Measurements from ENCODE around the gene C15orf40. TPM values are rescaled to one million over a fixed set of nuclear protein-coding genes. Genes with fewer than 3 reads are reported as not detected.
"Not testable (repeated sequence)": the region's sequence is repeated elsewhere in the genome, so short reads cannot be mapped to it uniquely, and the experiment has no call there.

The C15orf40 gene
- polyA plus RNA-seq (2013, experiment 1 of 2) = 20.8 TPM
- 18.4 TPM for polyA plus RNA-seq (2013, experiment 2 of 2)

DNA sequence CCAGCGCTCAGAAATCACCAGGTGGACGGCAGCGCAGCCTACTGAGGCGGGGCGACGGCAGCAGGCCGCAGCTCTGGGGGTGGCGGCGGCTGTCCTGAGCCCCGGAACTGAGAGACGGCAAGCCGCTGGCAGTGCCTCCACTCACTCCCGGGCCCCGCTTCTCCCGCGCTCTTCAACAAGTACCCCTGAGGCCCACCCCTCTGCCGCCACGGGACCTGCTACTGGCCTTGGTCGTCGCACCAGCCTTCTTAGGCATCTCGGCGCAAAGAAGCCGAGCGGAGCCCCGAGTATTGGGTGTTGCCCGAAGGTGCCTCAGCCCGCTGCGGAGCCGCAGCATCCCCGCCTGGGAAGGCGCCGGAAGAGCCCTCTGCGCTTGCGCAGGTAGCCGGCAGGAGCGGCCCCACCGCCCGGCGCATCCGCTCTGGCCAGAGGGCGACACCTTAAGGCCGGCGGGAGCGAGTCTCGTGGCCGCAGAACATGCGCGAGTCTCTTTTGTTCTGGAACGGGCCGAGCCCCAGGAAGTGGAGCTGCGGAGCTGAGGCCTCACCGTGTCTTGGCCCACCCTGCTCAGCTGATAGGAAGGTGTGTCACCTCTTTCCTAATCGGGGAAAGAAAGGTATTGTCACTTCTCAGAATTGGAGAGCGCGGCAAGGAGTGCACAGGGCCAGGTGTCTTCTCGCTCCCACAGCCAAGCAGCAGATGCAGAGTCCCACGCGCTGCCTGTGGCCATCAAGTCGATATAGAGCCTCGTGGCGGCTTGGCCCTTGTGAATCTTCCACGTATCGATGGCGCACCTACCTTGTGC is at the start of gene C15orf40:
TSS of gene C15orf40 (minus strand) at position 369 of the 805 bp plus-strand sequence. CDS start at position 337, 32 bp downstream.
- Histone ChIP-seq H3K27ac (ENCODE audit: low read depth, low read length, severe bottlenecking) (peak within 1 kb of the TSS; percentile 64), H3K9me3 (ENCODE audit: control insufficient read depth, low read length) (peaks cover 4% of the 10 kb centered on the region), H3K4me3 (ENCODE audit: extremely low read depth, insufficient read depth, low read length, poor library complexity, severe bottlenecking) (peak within 1 kb of the TSS; percentile 99), H3K4me1 (ENCODE audit: control insufficient read depth, insufficient read depth, low read length, poor library complexity, severe bottlenecking) (no peaks in the 10 kb centered on the region), H3K36me3 (ENCODE audit: control insufficient read depth, insufficient read depth, low read length) (peaks cover 40% of the 10 kb centered on the region)
- 12 to 14% methylated on average over 62 to 64 of the region's 64 CpGs for WGBS, 2 experiments (ENCODE audit: insufficient coverage in 2 of 2)

DNA sequence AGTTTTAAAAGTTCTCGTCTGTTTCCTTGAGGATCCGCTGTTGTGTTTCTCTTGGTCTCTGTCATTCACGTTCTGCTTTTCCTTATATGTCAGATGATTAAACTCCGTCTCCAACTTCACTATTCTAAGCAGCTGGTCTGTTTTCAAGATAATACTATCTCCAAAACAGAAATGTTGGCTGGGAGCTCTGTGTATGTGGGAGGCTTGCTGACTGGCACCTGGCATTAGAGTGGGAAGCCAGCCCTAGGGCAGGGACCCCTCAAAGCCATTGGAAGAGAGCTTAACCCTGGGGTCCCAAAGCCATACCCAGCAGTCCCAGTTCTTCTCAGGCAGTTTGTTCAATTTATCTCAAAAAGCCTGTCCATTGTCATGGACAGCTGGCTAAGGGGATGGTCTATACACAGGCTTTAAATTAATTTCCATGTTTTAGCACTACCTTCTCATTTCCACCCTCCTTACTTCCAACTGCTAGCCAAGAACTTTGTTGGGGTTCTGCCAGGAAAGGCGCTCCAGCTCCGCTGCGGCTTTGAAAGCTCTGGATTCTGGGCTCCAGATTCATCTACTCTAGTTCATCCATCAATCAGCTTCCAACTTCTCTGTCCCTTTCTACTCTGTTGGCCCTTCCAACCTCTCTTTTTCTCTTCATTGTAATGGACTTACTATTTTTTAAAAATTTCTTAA is 46.4 kb upstream of the C15orf40 start:
- 87 to 96% methylated on average over 6 to 7 of the region's 7 CpGs for WGBS, 2 experiments (ENCODE audit: insufficient coverage in 2 of 2)
- no peaks in the 10 kb centered on the region for H3K9me3 ChIP-seq (ENCODE audit: control insufficient read depth, low read length)
- no peak overlapping the region for H3K27ac ChIP-seq (ENCODE audit: low read depth, low read length, severe bottlenecking)
- peaks cover 7% of the 10 kb centered on the region for H3K4me1 ChIP-seq (ENCODE audit: control insufficient read depth, insufficient read depth, low read length, poor library complexity, severe bottlenecking)
- H3K36me3 ChIP-seq (ENCODE audit: control insufficient read depth, insufficient read depth, low read length) = peaks cover 68% of the 10 kb centered on the region
- H3K4me3 ChIP-seq (ENCODE audit: extremely low read depth, insufficient read depth, low read length, poor library complexity, severe bottlenecking) = no peak overlapping the region

DNA sequence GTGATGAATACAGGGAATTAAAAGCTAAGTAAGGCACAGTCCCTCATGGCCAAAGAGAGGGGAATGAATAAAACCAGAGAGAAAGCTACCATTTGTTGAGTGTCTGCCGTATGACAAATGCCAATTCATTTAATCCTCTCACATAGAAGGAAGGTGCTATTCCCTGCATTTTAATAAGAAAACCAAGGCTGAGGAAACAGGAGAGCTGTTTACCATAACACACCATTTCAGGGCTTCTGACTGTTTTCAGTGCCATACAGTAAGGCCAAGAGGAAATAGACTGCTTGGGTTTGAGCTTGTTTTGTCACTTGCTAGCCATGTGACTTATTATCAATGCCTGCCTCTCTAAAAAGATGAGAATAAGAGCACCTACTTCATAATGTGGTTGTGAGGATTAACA is 45.6 kb upstream of the C15orf40 start:
- Histone ChIP-seq H3K9me3 (ENCODE audit: control insufficient read depth, low read length) (no peaks in the 10 kb centered on the region), H3K27ac (ENCODE audit: low read depth, low read length, severe bottlenecking) (no peak overlapping the region), H3K4me3 (ENCODE audit: extremely low read depth, insufficient read depth, low read length, poor library complexity, severe bottlenecking) (no peak overlapping the region), H3K36me3 (ENCODE audit: control insufficient read depth, insufficient read depth, low read length) (peaks cover 63% of the 10 kb centered on the region), H3K4me1 (ENCODE audit: control insufficient read depth, insufficient read depth, low read length, poor library complexity, severe bottlenecking) (no peaks in the 10 kb centered on the region)
- no CpG with 5 or more reads among the region's 1 CpG for WGBS, 2 experiments (ENCODE audit: insufficient coverage in 2 of 2)

DNA sequence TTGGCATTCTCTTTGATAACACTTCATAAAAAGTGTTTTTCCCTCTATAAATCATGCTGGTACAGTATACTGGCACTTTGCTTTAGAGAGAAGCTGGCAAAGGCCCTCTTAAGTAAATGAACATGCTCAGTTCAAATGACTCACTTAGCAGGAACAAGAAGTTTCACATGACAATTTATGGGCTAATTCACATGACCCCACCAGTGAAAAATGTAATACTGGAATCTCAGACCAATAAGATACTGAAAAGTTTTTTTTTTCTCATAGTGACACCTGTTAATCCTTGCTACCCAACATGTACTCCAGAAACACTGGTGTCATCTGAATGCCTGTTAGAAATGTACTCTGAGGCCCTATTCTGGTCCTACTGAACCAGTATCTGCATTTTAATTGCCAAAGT is 41.7 kb upstream of the C15orf40 start:
- no peaks in the 10 kb centered on the region for H3K9me3 ChIP-seq (ENCODE audit: control insufficient read depth, low read length)
- H3K4me1 ChIP-seq (ENCODE audit: control insufficient read depth, insufficient read depth, low read length, poor library complexity, severe bottlenecking) = no peaks in the 10 kb centered on the region
- no peak overlapping the region for H3K4me3 ChIP-seq (ENCODE audit: extremely low read depth, insufficient read depth, low read length, poor library complexity, severe bottlenecking)
- H3K36me3 ChIP-seq (ENCODE audit: control insufficient read depth, insufficient read depth, low read length) = peaks cover 77% of the 10 kb centered on the region
- H3K27ac ChIP-seq (ENCODE audit: low read depth, low read length, severe bottlenecking) = no peak overlapping the region

DNA sequence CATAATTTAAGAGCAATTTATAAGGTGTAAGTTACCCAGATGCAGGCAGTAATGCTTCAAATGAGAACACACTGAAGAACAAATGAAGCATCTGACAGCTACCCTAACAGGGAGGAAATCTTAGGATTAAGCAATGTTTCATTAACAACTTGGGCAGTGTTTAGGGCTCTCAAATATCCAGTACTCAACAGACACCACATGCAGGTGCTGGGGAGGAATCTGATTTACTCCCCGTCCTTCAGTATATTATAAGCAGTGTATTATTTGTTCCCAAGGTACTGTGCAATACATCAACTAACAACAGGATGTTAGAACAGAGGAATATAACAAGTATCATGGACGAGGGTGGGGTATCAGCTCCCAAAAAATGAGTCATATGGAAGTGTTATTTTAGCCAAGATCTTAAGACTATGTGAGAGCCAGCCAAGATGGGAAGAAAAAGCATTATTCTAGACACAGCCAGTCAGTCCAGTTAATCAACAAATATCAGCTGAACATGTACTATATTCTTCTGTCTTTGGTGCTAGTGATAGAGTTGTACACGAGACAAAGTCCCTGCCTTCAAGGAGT is 35.2 kb upstream of the C15orf40 start:
- peaks cover 82% of the 10 kb centered on the region for H3K36me3 ChIP-seq (ENCODE audit: control insufficient read depth, insufficient read depth, low read length)
- WGBS, 2 experiments (ENCODE audit: insufficient coverage in 2 of 2) = 83 to 100% methylated on average over 1 of the region's 3 CpGs
- H3K27ac ChIP-seq (ENCODE audit: low read depth, low read length, severe bottlenecking) = no peak overlapping the region
- H3K4me3 ChIP-seq (ENCODE audit: extremely low read depth, insufficient read depth, low read length, poor library complexity, severe bottlenecking) = no peak overlapping the region
- H3K4me1 ChIP-seq (ENCODE audit: control insufficient read depth, insufficient read depth, low read length, poor library complexity, severe bottlenecking) = no peaks in the 10 kb centered on the region
- H3K9me3 ChIP-seq (ENCODE audit: control insufficient read depth, low read length) = no peaks in the 10 kb centered on the region

DNA sequence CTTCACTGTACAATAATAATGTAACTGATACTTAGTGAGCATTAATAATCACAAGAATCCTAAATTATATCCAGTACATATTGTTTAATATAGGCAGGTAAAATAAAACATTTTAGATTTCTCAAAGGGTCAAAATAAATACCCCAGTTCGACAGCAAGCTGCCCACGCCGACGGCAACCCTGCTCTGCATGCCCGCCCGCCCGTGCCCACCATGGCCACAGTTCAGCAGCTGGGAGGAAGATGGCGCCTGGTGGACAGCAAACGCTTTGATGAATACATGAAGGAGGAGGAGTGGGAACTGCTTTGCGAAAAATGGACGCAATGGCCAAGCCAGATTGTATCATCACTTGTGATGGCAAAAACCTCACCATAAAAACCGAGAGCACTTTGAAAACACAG is 32.7 kb upstream of the C15orf40 start:
- Histone ChIP-seq H3K36me3 (ENCODE audit: control insufficient read depth, insufficient read depth, low read length) (peaks cover 90% of the 10 kb centered on the region), H3K4me3 (ENCODE audit: extremely low read depth, insufficient read depth, low read length, poor library complexity, severe bottlenecking) (no peak overlapping the region), H3K4me1 (ENCODE audit: control insufficient read depth, insufficient read depth, low read length, poor library complexity, severe bottlenecking) (no peaks in the 10 kb centered on the region), H3K9me3 (ENCODE audit: control insufficient read depth, low read length) (no peaks in the 10 kb centered on the region), H3K27ac (ENCODE audit: low read depth, low read length, severe bottlenecking) (no peak overlapping the region)
- WGBS, 2 experiments (ENCODE audit: insufficient coverage in 2 of 2) = 94 to 96% methylated on average over 10 of the region's 12 CpGs

DNA sequence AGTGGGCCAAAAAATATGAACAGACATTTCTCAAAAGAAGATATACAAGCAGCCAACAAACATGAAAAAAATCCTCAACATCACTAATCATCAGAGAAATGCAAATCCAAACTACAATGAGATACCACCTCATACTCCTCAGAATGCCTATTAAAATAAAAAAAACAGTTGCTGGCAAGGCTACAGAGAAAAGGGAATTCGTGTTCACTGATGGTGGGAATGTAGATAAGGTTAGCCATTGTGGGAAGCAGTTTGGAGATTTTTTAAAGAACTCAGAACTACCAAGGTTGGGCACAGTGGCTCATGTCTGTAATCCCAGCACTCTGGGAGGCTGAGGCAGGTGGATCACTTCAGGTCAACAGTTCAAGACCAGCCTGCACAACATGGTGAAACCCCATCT is 27.8 kb upstream of the C15orf40 start:
- Histone ChIP-seq H3K27ac (ENCODE audit: low read depth, low read length, severe bottlenecking) (no peak overlapping the region), H3K4me1 (ENCODE audit: control insufficient read depth, insufficient read depth, low read length, poor library complexity, severe bottlenecking) (no peaks in the 10 kb centered on the region), H3K9me3 (ENCODE audit: control insufficient read depth, low read length) (no peaks in the 10 kb centered on the region), H3K36me3 (ENCODE audit: control insufficient read depth, insufficient read depth, low read length) (peaks cover 68% of the 10 kb centered on the region), H3K4me3 (ENCODE audit: extremely low read depth, insufficient read depth, low read length, poor library complexity, severe bottlenecking) (no peak overlapping the region)
- WGBS, 2 experiments (ENCODE audit: insufficient coverage in 2 of 2) = 100% methylated on average over 1 of the region's 1 CpG

DNA sequence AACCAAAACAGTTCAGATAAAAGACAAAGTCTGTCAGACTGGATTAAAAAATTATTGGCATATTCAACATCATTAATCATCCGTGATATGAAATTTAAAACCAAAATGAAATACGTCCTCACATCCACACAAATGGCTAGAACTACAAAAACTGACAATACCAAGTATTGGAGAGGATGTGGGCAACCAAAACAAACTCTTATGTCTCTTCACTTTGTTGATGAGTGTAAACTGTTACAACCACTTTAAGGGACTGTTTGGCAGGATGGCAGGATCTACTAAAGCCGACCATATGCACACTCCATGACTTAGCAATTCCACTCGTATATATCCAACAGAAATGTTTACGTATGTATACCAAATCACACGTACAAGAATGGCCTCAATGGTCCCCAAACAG is 24.8 kb upstream of the C15orf40 start:
- no peaks in the 10 kb centered on the region for H3K4me1 ChIP-seq (ENCODE audit: control insufficient read depth, insufficient read depth, low read length, poor library complexity, severe bottlenecking)
- H3K36me3 ChIP-seq (ENCODE audit: control insufficient read depth, insufficient read depth, low read length) = peaks cover 69% of the 10 kb centered on the region
- WGBS, 2 experiments (ENCODE audit: insufficient coverage in 2 of 2) = 100% methylated on average over 2 of the region's 6 CpGs; no CpG with 5 or more reads in 1 of the 2 experiments

DNA sequence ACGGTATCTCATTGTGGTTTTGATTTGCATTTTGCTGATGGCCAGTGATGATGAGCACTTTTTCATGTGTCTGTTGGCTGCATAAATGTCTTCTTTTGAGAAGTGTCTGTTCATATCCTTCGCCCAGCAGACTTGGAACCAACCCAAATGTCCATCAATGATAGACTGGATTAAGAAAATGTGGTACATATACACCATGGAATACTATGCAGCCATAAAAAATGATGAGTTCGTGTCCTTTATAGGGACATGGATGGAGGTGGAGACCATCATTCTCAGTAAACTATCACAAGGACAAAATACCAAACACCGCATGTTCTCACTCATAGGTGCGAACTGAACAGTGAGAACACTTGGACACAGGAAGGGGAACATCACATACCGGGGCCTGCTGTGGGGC is 19.8 kb upstream of the C15orf40 start:
- H3K4me3 ChIP-seq (ENCODE audit: extremely low read depth, insufficient read depth, low read length, poor library complexity, severe bottlenecking); H3K9me3 ChIP-seq (ENCODE audit: control insufficient read depth, low read length); H3K4me1 ChIP-seq (ENCODE audit: control insufficient read depth, insufficient read depth, low read length, poor library complexity, severe bottlenecking); H3K27ac ChIP-seq (ENCODE audit: low read depth, low read length, severe bottlenecking): not testable (repeated sequence)
- WGBS, 2 experiments (ENCODE audit: insufficient coverage in 2 of 2) = 100% methylated on average over 2 of the region's 6 CpGs; no CpG with 5 or more reads in 1 of the 2 experiments
- peaks cover 46% of the 10 kb centered on the region for H3K36me3 ChIP-seq (ENCODE audit: control insufficient read depth, insufficient read depth, low read length)

More for the DNA sequence above, 24.8 kb upstream of the C15orf40 start:
- H3K27ac ChIP-seq (ENCODE audit: low read depth, low read length, severe bottlenecking) = no peak overlapping the region
- H3K9me3 ChIP-seq (ENCODE audit: control insufficient read depth, low read length) = no peaks in the 10 kb centered on the region
- H3K4me3 ChIP-seq (ENCODE audit: extremely low read depth, insufficient read depth, low read length, poor library complexity, severe bottlenecking) = no peak overlapping the region

DNA sequence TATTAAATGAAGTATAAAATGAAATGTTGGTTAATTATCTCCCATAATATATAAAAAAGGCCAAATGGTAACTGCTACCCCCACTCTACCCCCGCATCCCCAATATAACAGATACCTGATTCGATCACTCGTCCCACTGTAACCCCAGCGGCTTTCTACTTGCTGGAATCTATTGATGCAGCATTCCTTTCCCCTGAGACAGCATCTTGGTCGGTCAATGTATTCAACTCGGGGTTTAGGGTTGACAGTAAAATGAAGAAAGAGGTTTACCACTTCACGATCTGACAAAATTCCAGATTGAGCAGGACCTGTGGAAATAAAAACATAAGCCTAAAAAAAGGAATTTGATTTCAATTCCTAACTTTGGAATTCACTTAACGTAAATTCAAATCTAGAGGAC is 18.6 kb upstream of the C15orf40 start:
- Histone ChIP-seq H3K36me3 (ENCODE audit: control insufficient read depth, insufficient read depth, low read length) (peaks cover 51% of the 10 kb centered on the region), H3K4me1 (ENCODE audit: control insufficient read depth, insufficient read depth, low read length, poor library complexity, severe bottlenecking) (no peaks in the 10 kb centered on the region), H3K27ac (ENCODE audit: low read depth, low read length, severe bottlenecking) (no peak overlapping the region), H3K4me3 (ENCODE audit: extremely low read depth, insufficient read depth, low read length, poor library complexity, severe bottlenecking) (no peak overlapping the region), H3K9me3 (ENCODE audit: control insufficient read depth, low read length) (no peaks in the 10 kb centered on the region)
- WGBS, 2 experiments (ENCODE audit: insufficient coverage in 2 of 2) = 66 to 93% methylated on average over 3 to 5 of the region's 8 CpGs

Measured in mesodermal cell (in vitro differentiated cells).